Measurements from ENCODE around the gene BEND7. TPM values are rescaled to one million over a fixed set of nuclear protein-coding genes. Genes with fewer than 3 reads are reported as not detected.

BEND7 gene
- total and polyA plus RNA-seq, 4 donors = 4.9 to 27.6 (median 10.4) TPM

DNA sequence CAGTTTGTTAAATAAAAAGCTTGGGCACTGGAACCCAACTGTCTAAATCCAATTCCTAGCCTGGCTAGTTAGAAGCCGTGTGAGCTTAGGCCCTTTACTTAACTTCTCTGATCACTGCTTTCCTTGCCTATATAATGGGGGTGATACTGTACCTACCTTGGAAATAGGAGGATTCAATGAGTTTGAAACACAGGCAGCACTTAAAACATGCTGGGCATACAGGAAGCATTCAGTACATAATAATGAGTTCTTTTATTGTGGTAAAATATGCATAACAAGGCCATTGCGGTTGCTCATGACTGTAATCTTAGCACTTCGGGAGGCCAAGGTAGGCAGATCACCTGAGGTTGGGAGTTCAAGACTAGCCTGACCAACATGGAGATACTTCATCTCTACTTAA lies 133.3 kb downstream of the BEND7 start:
- 90 to 96% methylated on average over 3 of the region's 3 CpGs for WGBS, 2 donors
- Histone ChIP-seq H3K9me3 (ENCODE audit: control insufficient read depth in 4 of 4, insufficient read depth in 3 of 4, low read length in 3 of 4) (no peaks in the 10 kb centered on the region), H3K9ac (ENCODE audit: insufficient read depth in 1 of 2, low read length in 2 of 2) (no peak overlapping the region), H3K27me3 (ENCODE audit: control insufficient read depth in 3 of 3, insufficient read depth in 3 of 3, low read length in 2 of 3) (no peaks in the 10 kb centered on the region), H3K4me1 (ENCODE audit: control insufficient read depth in 5 of 5, insufficient read depth in 5 of 5, low read length in 5 of 5) (no peaks in the 10 kb centered on the region), H3K4me3 (no peak overlapping the region), H3K27ac (ENCODE audit: low read depth in 1 of 2, low read length in 1 of 2) (no peak overlapping the region), H3K36me3 (ENCODE audit: control insufficient read depth in 4 of 4, insufficient read depth in 4 of 4, low read length in 4 of 4) (no peaks in the 10 kb centered on the region)
- TF ChIP-seq, protein P1, sequence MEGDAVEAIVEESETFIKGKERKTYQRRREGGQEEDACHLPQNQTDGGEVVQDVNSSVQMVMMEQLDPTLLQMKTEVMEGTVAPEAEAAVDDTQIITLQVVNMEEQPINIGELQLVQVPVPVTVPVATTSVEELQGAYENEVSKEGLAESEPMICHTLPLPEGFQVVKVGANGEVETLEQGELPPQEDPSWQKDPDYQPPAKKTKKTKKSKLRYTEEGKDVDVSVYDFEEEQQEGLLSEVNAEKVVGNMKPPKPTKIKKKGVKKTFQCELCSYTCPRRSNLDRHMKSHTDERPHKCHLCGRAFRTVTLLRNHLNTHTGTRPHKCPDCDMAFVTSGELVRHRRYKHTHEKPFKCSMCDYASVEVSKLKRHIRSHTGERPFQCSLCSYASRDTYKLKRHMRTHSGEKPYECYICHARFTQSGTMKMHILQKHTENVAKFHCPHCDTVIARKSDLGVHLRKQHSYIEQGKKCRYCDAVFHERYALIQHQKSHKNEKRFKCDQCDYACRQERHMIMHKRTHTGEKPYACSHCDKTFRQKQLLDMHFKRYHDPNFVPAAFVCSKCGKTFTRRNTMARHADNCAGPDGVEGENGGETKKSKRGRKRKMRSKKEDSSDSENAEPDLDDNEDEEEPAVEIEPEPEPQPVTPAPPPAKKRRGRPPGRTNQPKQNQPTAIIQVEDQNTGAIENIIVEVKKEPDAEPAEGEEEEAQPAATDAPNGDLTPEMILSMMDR (IDR thresholded peaks at IDR 0.05; ENCODE audit: control extremely low read depth, extremely low read depth) = no peak
- ATAC-seq (ENCODE audit: insufficient read depth, low FRiP score) = no peak
- DNase-seq = no peak

DNA sequence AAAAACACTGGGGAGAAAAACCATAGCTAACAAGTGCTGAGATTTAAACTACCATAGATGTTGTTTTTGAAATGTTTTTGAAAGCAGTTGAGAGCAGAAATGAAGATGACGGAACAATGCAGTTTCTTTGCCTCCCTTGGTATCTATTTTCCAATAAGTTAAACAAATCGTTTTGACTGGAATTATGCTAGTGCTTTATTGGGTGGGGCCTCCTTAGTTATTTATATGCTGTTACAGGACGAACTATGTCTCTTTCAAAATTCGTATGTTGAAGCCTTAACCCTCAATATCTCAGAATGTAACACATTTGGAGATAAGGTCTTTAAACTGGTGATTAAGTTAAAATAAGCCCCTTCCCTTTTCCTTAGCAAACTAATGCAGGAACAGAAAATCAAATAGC lies 135.2 kb downstream of the BEND7 start:
- Histone ChIP-seq H3K4me1 (ENCODE audit: control insufficient read depth in 5 of 5, insufficient read depth in 5 of 5, low read length in 5 of 5) (no peaks in the 10 kb centered on the region), H3K36me3 (ENCODE audit: control insufficient read depth in 4 of 4, insufficient read depth in 4 of 4, low read length in 4 of 4) (no peaks in the 10 kb centered on the region), H3K27ac (ENCODE audit: low read depth in 1 of 2, low read length in 1 of 2) (no peak overlapping the region), H3K4me3 (no peak overlapping the region), H3K9me3 (ENCODE audit: control insufficient read depth in 4 of 4, insufficient read depth in 3 of 4, low read length in 3 of 4) (no peaks in the 10 kb centered on the region), H3K27me3 (ENCODE audit: control insufficient read depth in 3 of 3, insufficient read depth in 3 of 3, low read length in 2 of 3) (no peaks in the 10 kb centered on the region), H3K9ac (ENCODE audit: insufficient read depth in 1 of 2, low read length in 2 of 2) (no peak overlapping the region)
- 58 to 72% methylated on average over 4 of the region's 4 CpGs for WGBS, 2 donors
- ATAC-seq (ENCODE audit: insufficient read depth, low FRiP score) (no peak), DNase-seq (no peak)
- TF ChIP-seq, protein P1 (IDR thresholded peaks at IDR 0.05; ENCODE audit: control extremely low read depth, extremely low read depth) = no peak

DNA sequence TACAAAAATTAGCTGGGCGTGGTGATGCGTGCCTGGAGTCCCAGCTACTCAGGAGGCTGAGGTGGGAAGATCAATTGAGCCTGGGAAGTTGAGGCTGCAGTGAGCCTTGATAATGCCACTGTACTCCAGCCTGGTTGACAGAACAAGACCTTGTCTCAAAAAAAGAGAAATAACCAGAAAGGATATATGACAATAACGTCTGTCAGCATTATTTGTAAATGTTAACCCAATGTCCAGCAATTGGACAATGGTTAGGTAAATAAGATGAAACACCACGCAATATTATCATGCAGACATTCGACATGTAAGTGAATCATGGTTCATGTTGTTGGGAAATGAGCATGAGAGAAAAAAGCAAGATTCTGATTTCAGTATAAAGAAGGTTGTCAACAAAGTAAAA lies 136.1 kb downstream of the BEND7 start:
- H3K4me1 ChIP-seq (ENCODE audit: control insufficient read depth in 5 of 5, insufficient read depth in 5 of 5, low read length in 5 of 5) = no peaks in the 10 kb centered on the region
- no peak overlapping the region for H3K4me3 ChIP-seq
- ATAC-seq (ENCODE audit: insufficient read depth, low FRiP score) = no peak
- H3K9ac ChIP-seq (ENCODE audit: insufficient read depth in 1 of 2, low read length in 2 of 2) = no peak overlapping the region
- no peaks in the 10 kb centered on the region for H3K9me3 ChIP-seq (ENCODE audit: control insufficient read depth in 4 of 4, insufficient read depth in 3 of 4, low read length in 3 of 4)
- H3K36me3 ChIP-seq (ENCODE audit: control insufficient read depth in 4 of 4, insufficient read depth in 4 of 4, low read length in 4 of 4) = no peaks in the 10 kb centered on the region
- 91 to 95% methylated on average over 5 of the region's 5 CpGs for WGBS, 2 donors
- H3K27ac ChIP-seq (ENCODE audit: low read depth in 1 of 2, low read length in 1 of 2) = no peak overlapping the region
- peaks cover 0 to 4% (median 2%) of the 10 kb centered on the region in 3 donors for H3K27me3 ChIP-seq (ENCODE audit: control insufficient read depth in 3 of 3, insufficient read depth in 3 of 3, low read length in 2 of 3)
- TF ChIP-seq, protein P1 (IDR thresholded peaks at IDR 0.05; ENCODE audit: control extremely low read depth, extremely low read depth) = no peak
- DNase-seq = no peak

Small RNAs within 50 kb of the gene (small RNA-seq; reads per million reads assigned to genes)
- gene RF00019 (ENCODE audit: low replicate concordance) = not detected

Other genes with a start within 250 kb of the BEND7 start
- 10 to 100 TPM; 17.4 to 28.9 TPM for gene PHYH, start 228.9 kb downstream of the BEND7 start, total RNA-seq
- gene PHYH, start 228.9 kb downstream of the BEND7 start, polyA plus RNA-seq = 10 to 100 TPM; 14.8 to 28.1 TPM
- 10 to 100 TPM; 37.4 to 47.3 TPM for gene SEPHS1, start 180.7 kb downstream of the BEND7 start, total RNA-seq
- gene SEPHS1, start 180.7 kb downstream of the BEND7 start, polyA plus RNA-seq = 10 to 100 TPM; 19.5 to 33.4 TPM
- 10 to 100 TPM; 19.2 to 39.9 TPM for gene PRPF18, start 58.0 kb upstream of the BEND7 start, total RNA-seq
- 10 to 100 TPM; 10.6 to 19.5 TPM for gene PRPF18, start 58.0 kb upstream of the BEND7 start, polyA plus RNA-seq

All from lung (tissue), 13 donors.